SW480 (cell line): Measurements from ENCODE around the gene HSPB7.
"Not testable (repeated sequence)": the region's sequence is repeated elsewhere in the genome, so short reads cannot be mapped to it uniquely, and the experiment has no call there.

Experiments
- DNase-seq: peaks from one replicate; pipeline ENCODE4 v3.0.0-alpha.2; 2016; ENCODE audit warnings: low spot score

Gene HSPB7

GRCh38 chr1:16022393-16022792 is 4.5 kb upstream of the HSPB7 start:
- no peak for DNase-seq

GRCh38 chr1:16021681-16022080 is 3.8 kb upstream of the HSPB7 start, which contains the start of gene CLCNKA:
CLCNKA (plus strand) TSS chr1:16022036; CDS start chr1:16022620, 584 bp downstream.
- DNase-seq = no peak

DNA sequence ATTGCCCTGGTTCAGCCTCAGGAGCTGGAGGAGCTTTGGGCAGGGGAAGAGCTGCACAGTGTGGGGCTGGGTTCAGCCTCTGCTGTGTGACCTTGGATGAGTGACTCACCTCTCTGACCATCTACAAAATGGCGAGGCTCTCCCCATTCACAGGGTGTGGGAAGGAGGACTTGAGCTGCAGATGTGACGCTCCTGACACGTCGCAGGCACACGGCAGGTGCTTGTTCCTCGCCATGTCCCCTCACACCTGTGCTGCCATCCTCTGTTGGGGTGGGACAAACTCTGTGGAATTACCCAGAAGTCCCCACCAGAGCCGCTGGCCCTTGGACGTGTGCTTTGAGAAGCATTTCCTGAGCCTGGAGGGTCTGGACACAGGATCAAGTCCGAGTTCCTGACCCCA is 3.0 kb upstream of the HSPB7 start:
- DNase-seq = not testable (repeated sequence)

DNA sequence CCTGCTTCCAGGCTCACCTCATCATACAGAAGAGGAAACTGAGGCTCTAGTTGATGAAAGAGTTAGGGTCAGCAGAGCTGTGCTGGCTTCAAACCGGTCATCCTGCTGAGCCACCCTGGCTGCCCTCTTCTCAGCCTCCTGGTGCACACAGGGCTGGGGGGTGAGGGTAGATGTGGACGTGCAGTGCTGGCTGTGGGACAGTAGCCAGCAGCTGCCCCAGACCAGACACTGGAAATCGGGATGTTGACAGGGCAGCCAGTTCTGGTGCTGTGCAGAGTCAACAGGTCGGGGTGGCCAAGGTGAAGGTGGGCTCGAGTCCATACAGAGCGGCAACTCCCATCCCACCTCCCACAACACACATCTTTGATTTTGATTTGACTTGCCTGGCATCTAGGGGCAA is 2.5 kb upstream of the HSPB7 start:
- DNase-seq = no peak

- no peak for DNase-seq
Measured at GRCh38 chr1:16019644-16020277, 1.9 kb upstream of the HSPB7 start.

DNA sequence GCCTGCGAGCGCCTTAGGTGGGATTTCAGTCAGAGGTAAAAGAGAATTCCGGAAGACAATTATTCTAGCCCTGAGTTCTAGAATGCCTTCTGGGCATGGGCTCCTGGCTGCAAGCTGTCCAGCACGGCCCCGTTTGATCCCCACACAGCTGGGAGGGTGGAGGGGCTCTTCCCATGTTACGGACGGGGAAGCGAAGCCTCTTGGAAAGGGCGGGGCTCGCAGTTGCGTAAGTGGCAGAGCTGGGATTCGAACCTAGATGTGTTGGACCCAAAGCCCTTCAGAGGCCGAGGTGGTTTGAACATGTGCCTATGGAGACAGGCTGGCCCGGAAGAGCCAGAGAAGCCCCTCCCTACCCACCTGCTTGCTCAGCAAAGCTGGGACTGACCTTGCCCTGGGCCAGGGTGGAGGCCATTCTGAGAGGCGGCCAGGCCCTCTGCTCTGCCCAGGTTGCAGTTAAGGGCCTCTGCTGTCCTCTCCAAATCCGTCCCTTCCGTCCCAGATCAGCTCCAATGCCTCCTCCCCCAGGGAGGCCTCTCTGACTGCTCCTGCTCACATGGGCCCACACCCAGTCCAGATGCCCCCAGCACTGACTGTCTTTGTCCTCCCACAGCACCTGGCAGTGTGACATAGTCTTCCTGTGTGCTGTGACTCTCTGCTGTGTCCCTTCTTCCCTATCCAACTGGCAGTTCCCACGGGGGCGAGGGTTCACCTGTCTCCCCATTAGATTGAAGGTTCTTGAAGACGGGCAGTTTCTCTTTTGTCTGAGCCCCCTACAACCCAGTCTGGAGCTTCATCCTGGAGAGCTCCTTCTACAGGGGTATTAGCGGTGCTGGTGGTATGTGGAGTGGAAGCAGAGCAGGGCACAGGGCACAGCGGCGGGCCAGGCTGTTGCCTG is 1.2 kb upstream of the HSPB7 start:
- DNase-seq = no peak

DNA sequence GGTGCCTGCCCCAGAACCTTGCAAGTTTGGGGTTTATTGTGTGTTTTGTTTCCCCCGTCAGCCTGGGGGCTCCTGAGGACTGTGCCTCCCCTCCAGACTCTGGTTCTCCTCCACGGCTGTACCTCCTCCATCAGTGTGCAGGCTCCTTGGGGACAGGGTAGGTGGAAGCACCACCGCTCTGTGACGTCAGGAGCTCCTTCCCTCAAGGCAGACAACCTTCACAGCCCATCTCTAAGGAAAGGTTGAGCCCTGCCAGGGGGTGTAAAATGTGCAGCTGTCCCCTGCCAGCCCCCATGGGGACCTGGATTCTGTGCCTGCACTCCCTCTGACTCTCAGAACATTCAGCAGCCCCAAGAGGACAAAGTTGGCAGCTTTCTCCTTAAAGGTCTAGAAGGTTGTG is 465 bp upstream of the HSPB7 start:
- no peak for DNase-seq

GRCh38 chr1:16017076-16017460 is 775 bp downstream of the HSPB7 start:
- DNase-seq = no peak

- no peak for DNase-seq
Measured at GRCh38 chr1:16015960-16016901, 1.6 kb downstream of the HSPB7 start.

DNA sequence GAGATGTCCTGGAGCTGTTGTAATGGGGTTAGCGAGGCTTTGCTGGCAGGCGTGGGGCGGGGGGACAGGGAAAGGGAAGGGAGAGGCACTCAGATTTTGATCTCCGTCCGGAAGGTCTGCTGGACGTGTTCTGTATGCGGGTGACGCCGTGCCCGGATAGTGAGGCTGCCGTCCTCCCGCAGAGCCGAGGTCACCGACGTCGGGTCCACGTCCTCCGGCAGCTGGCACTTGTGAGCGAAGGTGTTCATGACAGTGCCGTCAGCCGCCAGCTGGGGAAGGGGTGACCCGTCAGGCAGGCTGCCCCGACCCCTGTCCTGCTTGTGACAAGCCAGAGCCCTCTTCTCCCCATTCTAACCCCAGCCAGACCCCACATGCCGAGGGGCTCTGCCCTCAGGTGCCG is 2.4 kb downstream of the HSPB7 start:
- no peak for DNase-seq

GRCh38 chr1:16014509-16015482 is 3.0 kb downstream of the HSPB7 start:
- no peak for DNase-seq

GRCh38 chr1:16013908-16014258 is 4.0 kb downstream of the HSPB7 start:
- no peak for DNase-seq

DNA sequence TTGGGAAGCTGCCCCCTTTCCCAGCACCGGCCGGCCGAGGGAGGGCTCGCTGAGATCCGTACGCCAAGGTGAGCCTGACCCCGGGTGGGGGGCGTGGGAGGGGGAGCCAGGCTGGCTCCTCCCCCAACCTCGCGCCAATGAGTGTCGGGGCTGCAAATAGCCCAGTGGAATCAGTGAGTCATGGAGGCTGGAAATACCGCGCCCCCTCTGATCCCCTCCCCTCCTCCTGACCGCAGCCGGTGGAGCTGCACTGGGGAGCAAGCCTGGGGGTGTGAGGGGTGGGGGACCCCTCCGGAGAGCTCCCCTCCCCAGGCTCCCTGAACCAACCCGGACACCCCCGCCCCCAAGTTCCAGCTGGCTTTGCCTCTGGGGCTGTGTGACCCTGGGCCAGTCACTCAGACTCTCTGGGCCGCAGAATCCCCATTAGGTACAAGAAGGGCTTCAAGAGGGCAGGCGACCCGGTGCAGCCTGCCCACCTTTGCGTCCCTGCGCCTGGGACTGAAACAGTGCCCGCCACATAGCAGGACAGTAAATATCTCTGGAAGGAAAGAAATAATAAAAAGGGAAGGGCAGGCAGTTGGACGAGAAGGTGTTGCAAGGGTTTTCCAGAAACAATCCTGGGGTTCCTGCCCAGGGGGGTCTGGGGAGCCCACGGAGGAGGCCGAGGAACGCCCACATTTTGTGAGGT is 4.5 kb downstream of the HSPB7 start:
- peak; percentile 45 for DNase-seq

GRCh38 chr1:16012590-16013219 is 5.1 kb downstream of the HSPB7 start:
- DNase-seq = peak; percentile 46

DNA sequence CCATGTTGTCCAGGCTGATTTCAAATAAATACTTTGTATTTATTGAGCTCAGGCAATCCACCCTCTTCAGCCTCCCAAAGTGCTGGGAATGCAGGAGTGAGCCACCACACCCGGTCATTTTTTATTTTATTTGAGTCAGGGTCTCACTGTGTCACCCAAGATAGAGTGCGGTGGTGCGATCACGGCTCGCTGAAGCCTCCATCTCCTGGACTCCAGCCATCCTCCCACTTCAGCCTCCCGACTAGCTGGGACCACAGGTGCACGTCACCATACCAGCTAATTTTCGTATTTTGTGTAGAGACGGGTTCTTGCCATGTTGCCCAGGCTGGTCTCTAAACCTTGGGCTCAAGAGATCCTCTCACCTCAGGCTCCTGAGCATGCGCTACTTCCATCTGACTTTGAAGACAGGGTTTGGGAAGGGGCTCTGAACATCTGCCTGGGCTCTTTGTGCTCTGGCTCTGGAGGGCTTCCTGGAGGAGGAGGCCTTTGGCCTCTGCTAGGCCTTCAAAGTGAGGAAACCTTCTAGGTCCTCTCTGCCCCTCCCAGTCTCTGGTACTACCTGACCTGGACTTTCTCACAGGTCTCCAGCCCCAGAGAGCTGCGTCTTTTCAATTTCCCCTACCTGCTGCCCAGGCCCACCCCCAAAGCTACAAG is 5.8 kb downstream of the HSPB7 start:
- no peak for DNase-seq

- no peak for DNase-seq
Measured at GRCh38 chr1:16010837-16011236, 7.0 kb downstream of the HSPB7 start.

DNA sequence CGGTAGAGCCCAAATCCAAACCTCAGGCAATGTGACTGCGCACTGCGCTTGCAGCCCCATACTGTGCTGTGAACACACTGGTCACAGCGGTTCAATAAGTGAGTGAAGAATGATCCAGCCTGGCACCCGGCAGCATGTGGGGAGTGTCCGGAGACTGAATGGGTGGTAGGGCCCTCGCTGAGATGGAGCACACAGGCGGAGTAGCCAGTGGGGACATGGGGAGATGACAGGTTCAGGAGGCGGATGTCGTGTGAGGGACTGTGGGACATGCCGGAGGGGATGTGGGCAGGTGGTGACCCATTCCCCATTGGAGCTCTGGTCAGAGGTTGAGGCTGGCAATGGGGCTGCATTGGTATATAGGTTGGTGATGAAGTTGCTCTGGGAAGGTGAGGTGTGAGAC is 8.2 kb downstream of the HSPB7 start:
- no peak for DNase-seq

- peak; percentile 62 for DNase-seq
Measured at GRCh38 chr1:16009030-16009460, 8.8 kb downstream of the HSPB7 start.

DNA sequence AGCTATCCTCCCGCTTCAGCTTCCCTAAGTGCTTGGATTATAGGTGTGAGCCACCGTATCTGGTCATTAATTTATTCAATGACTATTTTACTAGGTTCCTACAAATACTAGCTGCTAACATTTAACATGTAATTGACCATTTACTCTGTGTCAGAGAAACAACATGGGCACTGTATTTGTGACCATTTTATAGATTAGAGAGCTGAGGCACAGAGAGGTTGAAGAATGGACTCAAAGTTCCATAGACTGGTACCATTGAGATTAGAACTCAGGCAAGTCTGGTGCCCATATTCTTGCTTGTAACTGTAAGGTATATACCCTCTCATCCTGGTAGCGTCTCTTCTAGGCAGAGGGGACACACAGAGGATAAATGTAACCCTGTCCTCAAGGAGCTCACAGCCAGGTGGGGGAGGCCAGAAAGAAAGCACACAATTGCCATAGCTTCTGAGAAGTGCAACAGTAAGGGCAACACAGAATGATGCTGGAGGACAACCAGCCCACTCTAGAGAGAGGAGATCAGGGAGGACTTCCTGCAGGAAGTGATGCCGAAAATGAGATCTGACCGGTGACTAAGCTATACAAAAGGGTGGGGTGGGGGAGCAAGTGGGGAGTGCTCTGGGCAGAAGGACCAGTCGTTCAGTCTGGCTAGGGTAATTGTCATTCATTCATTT is 10.0 kb downstream of the HSPB7 start:
- no peak for DNase-seq
